GM18870 (cell line): ENCODE measurements around the gene ASXL2.
A peak's percentile ranks its signal among the peaks of the same experiment; 100 is the strongest.
"Not testable (repeated sequence)": the region's sequence is repeated elsewhere in the genome, so short reads cannot be mapped to it uniquely, and the experiment has no call there.

Experiments
- ATAC-seq: cut with Tn5 transposase; IDR thresholded peaks from one replicate; pipeline ENCODE4 v1.9.1; 2021; ENCODE audit warnings: moderate library complexity; ENCODE audit not compliant: unreplicated experiment

The ASXL2 gene

GRCh38 chr2:25878361-25879132 is at the start of gene ASXL2:
TSS of gene ASXL2 (minus strand) at chr2:25878487. CDS start at chr2:25878222, 265 bp downstream.
- peak; percentile 77 for ATAC-seq

- ATAC-seq: no peak
Measured at GRCh38 chr2:25926984-25927756, 48.9 kb upstream of the ASXL2 start.

- ATAC-seq: no peak
Measured at GRCh38 chr2:25922501-25922900, 44.2 kb upstream of the ASXL2 start.

- ATAC-seq: no peak
Measured at GRCh38 chr2:25920786-25921415, 42.6 kb upstream of the ASXL2 start.

- no peak for ATAC-seq
Measured at GRCh38 chr2:25920336-25920735, 42.0 kb upstream of the ASXL2 start.

- no peak for ATAC-seq
Measured at GRCh38 chr2:25917832-25918231, 39.5 kb upstream of the ASXL2 start.

GRCh38 chr2:25917411-25917810 is 39.1 kb upstream of the ASXL2 start:
- not testable (repeated sequence) for ATAC-seq

GRCh38 chr2:25915944-25916772 is 37.9 kb upstream of the ASXL2 start:
- ATAC-seq: not testable (repeated sequence)

- ATAC-seq: not testable (repeated sequence)
Measured at GRCh38 chr2:25915411-25915810, 37.1 kb upstream of the ASXL2 start.

GRCh38 chr2:25913696-25913973 is 35.3 kb upstream of the ASXL2 start:
- ATAC-seq: not testable (repeated sequence)

- ATAC-seq: no peak
Measured at GRCh38 chr2:25912851-25913695, 34.8 kb upstream of the ASXL2 start.

GRCh38 chr2:25909574-25909973 is 31.3 kb upstream of the ASXL2 start:
- ATAC-seq: not testable (repeated sequence)

GRCh38 chr2:25905126-25905525 is 26.8 kb upstream of the ASXL2 start:
- ATAC-seq: no peak

GRCh38 chr2:25903216-25903776 is 25.0 kb upstream of the ASXL2 start:
- ATAC-seq: no peak

GRCh38 chr2:25899404-25899970 is 21.2 kb upstream of the ASXL2 start:
- ATAC-seq: no peak

GRCh38 chr2:25897506-25897905 is 19.2 kb upstream of the ASXL2 start:
- ATAC-seq: no peak

- ATAC-seq: not testable (repeated sequence)
Measured at GRCh38 chr2:25896308-25896707, 18.0 kb upstream of the ASXL2 start.

GRCh38 chr2:25895610-25896009 is 17.3 kb upstream of the ASXL2 start:
- ATAC-seq: no peak

GRCh38 chr2:25895018-25895417 is 16.7 kb upstream of the ASXL2 start:
- no peak for ATAC-seq
